GM12891 (cell line): ENCODE results near the gene NSMCE1.

ENCODE experiments used
- PAX5 ChIP-seq: IDR thresholded peaks from 2 replicates; pipeline ENCODE4 v1.6.1; 2011; ENCODE audit warnings: low read length, moderate library complexity, mild to moderate bottlenecking; ENCODE audit not compliant: insufficient read depth, severe bottlenecking
- POLR2A ChIP-seq: IDR thresholded peaks from 2 replicates; pipeline ENCODE4 v1.6.1; 2011; ENCODE audit warnings: low read depth, low read length, control low read depth
- POLR2AphosphoS5 ChIP-seq: IDR thresholded peaks from 2 replicates; pipeline ENCODE4 v1.6.1; 2011; ENCODE audit warnings: low read depth, low read length, control low read depth
- POU2F2 ChIP-seq: IDR thresholded peaks from 2 replicates; pipeline ENCODE4 v1.6.1; 2011; ENCODE audit warnings: low read depth, mild to moderate bottlenecking, control low read depth, low read length, moderate library complexity
- SPI1 ChIP-seq: IDR thresholded peaks from 2 replicates; pipeline ENCODE4 v1.6.1; 2011; ENCODE audit warnings: low read depth, low read length, control low read depth
- TAF1 ChIP-seq: IDR thresholded peaks from 2 replicates; pipeline ENCODE4 v1.6.1; 2011; ENCODE audit warnings: low read depth, low read length, control low read depth

DNA sequence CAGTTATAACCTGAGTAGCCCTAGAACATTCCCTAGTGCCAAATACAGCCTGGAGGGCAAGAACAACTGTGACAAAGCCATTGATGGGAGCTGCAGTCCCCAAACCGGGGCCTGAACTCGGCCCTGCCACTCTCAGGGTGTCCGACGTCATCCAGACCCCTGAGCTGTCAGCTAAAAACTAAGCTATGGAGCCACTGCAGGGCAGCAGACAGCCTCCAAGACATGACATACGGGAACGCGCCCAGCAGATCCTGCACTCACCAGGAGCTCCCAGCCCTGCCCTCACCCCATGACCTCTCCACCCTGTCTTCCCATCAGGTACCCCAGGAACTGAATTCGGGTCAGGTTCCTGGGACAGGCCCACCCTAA, 36.9 kb downstream of the NSMCE1 start:
- TF ChIP-seq POLR2A (no peak), POLR2AphosphoS5 (no peak), TAF1 (no peak), SPI1 (no peak), POU2F2 (no peak), PAX5 (no peak)
